HepG2 (cell line): Measurements from ENCODE around the gene NDE1. TPM values are rescaled to one million over a fixed set of nuclear protein-coding genes. Genes with fewer than 3 reads are reported as not detected.
"Not testable (repeated sequence)": the region's sequence is repeated elsewhere in the genome, so short reads cannot be mapped to it uniquely, and the experiment has no call there.

ENCODE experiments used
- ATAC-seq: fragments of 200-7000 bp; cut with Tn5 transposase; 3 replicates; pipeline ENCODE4 v1.9.1; 2020; ENCODE audit warnings: mild to moderate bottlenecking, moderate library complexity
- BruUV-seq: library from RNA; stranded (reverse); fragments of 400-500 nt; replicated peaks from 2 replicates; lab custom pipeline; 2021; lab: Mats Ljungman, UMichigan
- CTCF ChIA-PET: fragments of 300-600 bp; formaldehyde crosslinking; extraction: SDS; loops from one replicate; lab custom pipeline; 2021; ENCODE audit warnings: low total read pairs, inconsistent platforms, low intra/inter-chr PET ratio; lab: Yijun Ruan, JAX
- POLR2A ChIA-PET: fragments of 350-600 bp; sonication (Branson Sonifier 250); formaldehyde crosslinking; loops from one replicate; lab custom pipeline; 2020; ENCODE audit warnings: antibody characterized with exemption, inconsistent platforms; lab: Yijun Ruan, JAX
- DNase-seq: peaks from one replicate; pipeline ENCODE4 v3.0.0-alpha.2; 2015; ENCODE audit warnings: low spot score
- FAIRE-seq: peaks from 3 replicates; lab custom pipeline; 2011; peaks lifted over from hg19 to GRCh38; lab: Jason Lieb, UNC
- H2AFZ ChIP-seq: one replicate; pipeline ENCODE4 v1.6.1; 2011; ENCODE audit warnings: low read length, inconsistent platforms
- H3K27ac ChIP-seq: fragments of 300-600 bp; 3 replicates; pipeline ENCODE4 v1.8.0; 2011; ENCODE audit warnings: mixed run types, mild to moderate bottlenecking, mixed read lengths, low read length, inconsistent platforms; ENCODE audit not compliant: insufficient read depth; ENCODE audit errors: extremely low read length
- H3K27me3 ChIP-seq, 2 experiments: fragments of 200-600 bp in 1 of 2; 2 replicates in 1 of 2; 3 replicates in 1 of 2; pipeline versions ENCODE4 v1.6.0 to v1.8.0; 2011; ENCODE audit warnings: low read length in 2 of 2, mild to moderate bottlenecking in 2 of 2, moderate library complexity in 2 of 2, inconsistent platforms in 1 of 2; ENCODE audit not compliant: insufficient read depth in 2 of 2, control insufficient read depth in 1 of 2
- H3K36me3 ChIP-seq, 2 experiments: fragments of 200-600 bp in 1 of 2; replicated peaks in 1 of 2; 2 replicates in 1 of 2; 3 replicates in 1 of 2; pipeline versions ENCODE4 v1.5.1 to v1.8.0; 2011; ENCODE audit warnings: low read length in 2 of 2, inconsistent platforms in 1 of 2; ENCODE audit not compliant: insufficient read depth in 2 of 2, control insufficient read depth in 1 of 2
- H3K4me1 ChIP-seq: 2 replicates; pipeline ENCODE4 v1.5.1; 2012; ENCODE audit warnings: low read length, inconsistent platforms; ENCODE audit not compliant: insufficient read depth
- H3K4me2 ChIP-seq: 2 replicates; pipeline ENCODE4 v1.6.0; 2011; ENCODE audit warnings: low read depth, low read length, inconsistent platforms
- H3K4me3 ChIP-seq, 3 experiments: fragments of 200-600 bp in 1 of 3; sonication (generic), shearing (Covaris generic) in 1 of 3; replicated peaks in 1 of 3; 2 replicates each; pipeline ENCODE4 v1.5.1; 2011 to 2016; ENCODE audit warnings: low read length in 3 of 3, inconsistent platforms in 2 of 3, low read depth in 2 of 3, mild to moderate bottlenecking in 2 of 3, control low read depth in 1 of 3, mixed read lengths in 1 of 3; ENCODE audit not compliant: insufficient read depth in 1 of 3
- H3K79me2 ChIP-seq: one replicate; pipeline ENCODE4 v1.6.1; 2011; ENCODE audit warnings: low read length, inconsistent platforms; ENCODE audit not compliant: insufficient read depth
- H3K9ac ChIP-seq: 2 replicates; pipeline ENCODE4 v1.6.0; 2011; ENCODE audit warnings: mild to moderate bottlenecking, low read depth, low read length, inconsistent platforms; ENCODE audit not compliant: insufficient read depth
- H3K9me3 ChIP-seq: 2 replicates; pipeline ENCODE4 v1.5.1; 2012; ENCODE audit warnings: mild to moderate bottlenecking, low read length
- H4K20me1 ChIP-seq: 2 replicates; pipeline ENCODE4 v1.6.0; 2011; ENCODE audit warnings: inconsistent platforms, mild to moderate bottlenecking, low read length, moderate library complexity; ENCODE audit not compliant: insufficient read depth
- ELF4 ChIP-seq: sonication (generic); formaldehyde crosslinking; IDR thresholded peaks from 2 replicates; pipeline ENCODE4 v1.5.0; 2020; ENCODE audit warnings: missing genetic modification reagents, mild to moderate bottlenecking, moderate library complexity, borderline replicate concordance
- NAIF1 ChIP-seq: sonication (generic); formaldehyde crosslinking; IDR thresholded peaks from 2 replicates; pipeline ENCODE4 v1.5.0; 2020; ENCODE audit warnings: mild to moderate bottlenecking, missing genetic modification reagents, borderline replicate concordance
- TEAD3 ChIP-seq: optimal IDR thresholded peaks from 2 replicates; pipeline ENCODE3; 2016; ENCODE audit warnings: borderline replicate concordance
- ZNF138 ChIP-seq: sonication (generic); formaldehyde crosslinking; IDR thresholded peaks from 2 replicates; pipeline ENCODE4 v1.5.0; 2020; ENCODE audit warnings: mild to moderate bottlenecking, low read depth, missing genetic modification reagents
- ZNF274 ChIP-seq: sonication (generic); formaldehyde crosslinking; IDR thresholded peaks from 2 replicates; pipeline ENCODE4 v1.5.1; 2020; ENCODE audit warnings: mild to moderate bottlenecking, missing genetic modification reagents
- ZNF460 ChIP-seq: sonication (generic); formaldehyde crosslinking; IDR thresholded peaks from 2 replicates; pipeline ENCODE4 v1.5.1; 2020; ENCODE audit warnings: missing genetic modification reagents, mild to moderate bottlenecking, borderline replicate concordance
- ZNF552 ChIP-seq: sonication (generic); formaldehyde crosslinking; IDR thresholded peaks from 2 replicates; pipeline ENCODE4 v1.9.0; 2022; ENCODE audit warnings: missing genetic modification reagents, mild to moderate bottlenecking, borderline replicate concordance
- ZNF646 ChIP-seq: sonication (generic); formaldehyde crosslinking; IDR thresholded peaks from 2 replicates; pipeline ENCODE4 v1.9.0; 2021; ENCODE audit warnings: mild to moderate bottlenecking, missing genetic modification reagents
- ZNF772 ChIP-seq: sonication (generic); formaldehyde crosslinking; IDR thresholded peaks from 2 replicates; pipeline ENCODE4 v1.5.0; 2020; ENCODE audit warnings: mild to moderate bottlenecking, missing genetic modification reagents
- ZSCAN25 ChIP-seq: sonication (generic); formaldehyde crosslinking; IDR thresholded peaks from 2 replicates; pipeline ENCODE4 v1.8.0; 2022; ENCODE audit warnings: mild to moderate bottlenecking, missing genetic modification reagents
- WGBS: methylation state at CpG from one replicate; pipeline ENCODE4 v1.1.6; 2017; ENCODE audit warnings: low lambda C conversion rate; 5-methylcytosine and 5-hydroxymethylcytosine counted together
- in situ Hi-C: cut with HindIII; loops from 2 replicates; pipeline ENCODE4 v1.10.0; 2017; ENCODE audit warnings: low pct_unique_long_range_greater_than_20kb; ENCODE audit not compliant: extremely low pct_ligation_motif_present
- intact Hi-C: fragments of 100-400 bp; cut with micrococcal nuclease; formaldehyde crosslinking; loops from one replicate; pipeline ENCODE4 v1.10.0; 2022; ENCODE audit not compliant: unreplicated experiment
- polyA plus RNA-seq, 8 experiments: library from polyadenylated mRNA; depleted of rRNA in 3 of 8; stranded (reverse) in 7 of 8; unstranded in 1 of 8; fragments of >200 nt; fragmentation: Illumina TruSeq in 4 of 8; extraction: Trizol in 4 of 8; gene quantifications; 2 replicates each; pipeline versions ENCODE4 v1.2.1 to v1.2.3, GENCODE V29; 2011 to 2016; ENCODE audit warnings: low read depth in 4 of 8, missing spikeins in 1 of 8, mixed read lengths in 1 of 8; ENCODE audit not compliant: insufficient read depth in 1 of 8
- total RNA-seq, 5 experiments: library from RNA; depleted of rRNA; stranded (reverse); fragments of >200 nt; fragmentation: Illumina TruSeq; extraction: Trizol; gene quantifications; 2 replicates each; pipeline ENCODE4 v1.2.3, GENCODE V29; 2016; ENCODE audit warnings: low read depth in 1 of 5

The NDE1 gene
- total and polyA plus RNA-seq, 2 of the 13 experiments (the other 11 are each of a cell fraction or from before 2014, with no cell fraction given) = 40.9 to 72.5 TPM

- H4K20me1 ChIP-seq, DNase-seq, H3K36me3 ChIP-seq, BruUV-seq, ATAC-seq, H3K9me3 ChIP-seq, intact Hi-C loops, H2AFZ ChIP-seq, POLR2A ChIA-PET, FAIRE-seq, H3K27me3 ChIP-seq, in situ Hi-C loops, CTCF ChIA-PET: not testable (repeated sequence)
- WGBS = 71% methylated on average over 17 of the region's 17 CpGs
- Histone ChIP-seq H3K9ac (peak overlapping the region; percentile 69), H3K79me2 (peaks cover 41% of the 10 kb centered on the region), H3K4me2 (peak overlapping the region; percentile 99), H3K4me1 (peaks cover 70% of the 10 kb centered on the region), H3K27ac (peak overlapping the region; percentile 41), H3K4me3 (peak overlapping the region; percentile 60 to 100 (median 88))
- 0 out of 2 replicates have a peak, but pooled peaks have one; percentile 11 for TF ChIP-seq ELF4 (CRISPR knock-in tag)
- 0 out of 2 replicates have a peak, but pooled peaks have one; percentile 9 for TF ChIP-seq ZNF274 (CRISPR knock-in tag)
- peak; percentile 35; the same call in 1 of the 2 replicates for TF ChIP-seq NAIF1 (CRISPR knock-in tag)
- TF ChIP-seq ZNF460 (CRISPR knock-in tag) = peak; percentile 72
- 0 out of 2 replicates have a peak, but pooled peaks have one; percentile 41 for TF ChIP-seq ZNF646 (CRISPR knock-in tag)
- TF ChIP-seq ZNF772 = peak; percentile 4; the same call in 1 of the 2 replicates
- TF ChIP-seq TEAD3 (CRISPR knock-in tag) = peak; percentile 10
- 0 out of 2 replicates have a peak, but pooled peaks have one; percentile 1 for TF ChIP-seq ZSCAN25 (CRISPR knock-in tag)
- 0 out of 2 replicates have a peak, but pooled peaks have one; percentile 17 for TF ChIP-seq ZNF138 (CRISPR knock-in tag)
- TF ChIP-seq ZNF552 (CRISPR knock-in tag) = 0 out of 2 replicates have a peak, but pooled peaks have one; percentile 28
Measured at GRCh38 chr16:15649311-15649710, 734 bp upstream of the NDE1 start.
